H9 (cell line): ENCODE data around the gene IGFLR1. TPM values are rescaled to one million over a fixed set of nuclear protein-coding genes. Genes with fewer than 3 reads are reported as not detected.

Experiments used
- DNase-seq: peaks from one replicate; pipeline ENCODE4 v3.0.0-alpha.2; 2017
- H2AFZ ChIP-seq: one replicate; pipeline ENCODE4 v1.6.1; 2013; ENCODE audit warnings: mild to moderate bottlenecking, low read length, control low read depth, moderate library complexity
- H2AK5ac ChIP-seq: 2 replicates; pipeline ENCODE4 v1.6.1; 2013; ENCODE audit warnings: low read length, control low read depth, mixed read lengths; ENCODE audit not compliant: insufficient read length
- H2BK120ac ChIP-seq: one replicate; pipeline ENCODE4 v1.6.1; 2013; ENCODE audit warnings: low read depth, mild to moderate bottlenecking, low read length, control low read depth, inconsistent platforms; ENCODE audit not compliant: poor library complexity, severe bottlenecking
- H2BK12ac ChIP-seq: 2 replicates; pipeline ENCODE4 v1.6.1; 2013; ENCODE audit warnings: low read length, control low read depth, mixed read lengths, low read depth; ENCODE audit not compliant: insufficient read length
- H2BK15ac ChIP-seq: 2 replicates; pipeline ENCODE4 v1.6.1; 2013; ENCODE audit warnings: low read depth, low read length, control low read depth
- H2BK20ac ChIP-seq: one replicate; pipeline ENCODE4 v1.6.1; 2013; ENCODE audit warnings: low read depth, mild to moderate bottlenecking, low read length, control low read depth, inconsistent platforms; ENCODE audit not compliant: poor library complexity, severe bottlenecking
- H2BK5ac ChIP-seq: 2 replicates; pipeline ENCODE4 v1.6.1; 2013; ENCODE audit warnings: low read length, control low read depth, mixed read lengths; ENCODE audit not compliant: insufficient read length
- H3K14ac ChIP-seq: 2 replicates; pipeline ENCODE4 v1.6.1; 2013; ENCODE audit warnings: low read length, control low read depth; ENCODE audit not compliant: insufficient read depth
- H3K18ac ChIP-seq: 2 replicates; pipeline ENCODE4 v1.6.1; 2013; ENCODE audit warnings: low read depth, mild to moderate bottlenecking, mixed read lengths, low read length, control low read depth; ENCODE audit not compliant: insufficient read length
- H3K23ac ChIP-seq: 2 replicates; pipeline ENCODE4 v1.6.1; 2013; ENCODE audit warnings: low read length, control low read depth, mixed read lengths, low read depth; ENCODE audit not compliant: insufficient read length
- H3K23me2 ChIP-seq: 2 replicates; pipeline ENCODE4 v1.6.1; 2013; ENCODE audit warnings: low read depth, mild to moderate bottlenecking, mixed read lengths, low read length, control low read depth; ENCODE audit not compliant: insufficient read length, poor library complexity, severe bottlenecking
- H3K27ac ChIP-seq: 2 replicates; pipeline ENCODE4 v1.5.1; 2013; ENCODE audit warnings: low read length, control low read depth, mixed read lengths, low read depth; ENCODE audit not compliant: insufficient read length
- H3K27me3 ChIP-seq: 2 replicates; pipeline ENCODE4 v1.6.1; 2013; ENCODE audit warnings: low read length, control low read depth, inconsistent platforms; ENCODE audit not compliant: insufficient read depth
- H3K4ac ChIP-seq: 2 replicates; pipeline ENCODE4 v1.6.1; 2013; ENCODE audit warnings: low read depth, mild to moderate bottlenecking, control low read depth, inconsistent platforms, low read length, moderate library complexity
- H3K4me1 ChIP-seq: 2 replicates; pipeline ENCODE4 v1.6.1; 2013; ENCODE audit warnings: low read length, control low read depth, inconsistent platforms; ENCODE audit not compliant: insufficient read depth
- H3K4me2 ChIP-seq: 2 replicates; pipeline ENCODE4 v1.6.1; 2013; ENCODE audit warnings: low read length, control low read depth, mixed read lengths; ENCODE audit not compliant: insufficient read length, insufficient read depth
- H3K56ac ChIP-seq: 2 replicates; pipeline ENCODE4 v1.6.1; 2013; ENCODE audit warnings: low read depth, mild to moderate bottlenecking, mixed read lengths, low read length, control low read depth; ENCODE audit not compliant: insufficient read length
- H3K79me1 ChIP-seq: 2 replicates; pipeline ENCODE4 v1.6.1; 2013; ENCODE audit warnings: low read depth, mild to moderate bottlenecking, moderate library complexity, low read length, control low read depth, inconsistent platforms; ENCODE audit not compliant: insufficient read depth, poor library complexity, severe bottlenecking
- H3K79me2 ChIP-seq: 2 replicates; pipeline ENCODE4 v1.6.1; 2013; ENCODE audit warnings: low read length, control low read depth, inconsistent platforms; ENCODE audit not compliant: insufficient read depth
- H3K9ac ChIP-seq: 2 replicates; pipeline ENCODE4 v1.6.1; 2013; ENCODE audit warnings: low read length, control low read depth, mixed read lengths; ENCODE audit not compliant: insufficient read length; ENCODE audit errors: extremely low read depth
- H3K9me3 ChIP-seq: one replicate; pipeline ENCODE4 v1.6.1; 2013; ENCODE audit warnings: low read depth, low read length, inconsistent platforms; ENCODE audit not compliant: control insufficient read depth
- H3T11ph ChIP-seq: one replicate; pipeline ENCODE4 v1.6.1; 2013; ENCODE audit warnings: mild to moderate bottlenecking, low read length, control low read depth, inconsistent platforms
- H4K20me1 ChIP-seq: one replicate; pipeline ENCODE4 v1.6.1; 2013; ENCODE audit not compliant: control insufficient read depth, insufficient read length, insufficient read depth
- H4K5ac ChIP-seq: 2 replicates; pipeline ENCODE4 v1.6.1; 2013; ENCODE audit warnings: low read depth, mild to moderate bottlenecking, mixed read lengths, low read length, control low read depth; ENCODE audit not compliant: insufficient read length
- H4K8ac ChIP-seq: replicated peaks from 2 replicates; pipeline ENCODE4 v1.6.1; 2013; ENCODE audit warnings: low read length, control low read depth, mixed read lengths, low read depth; ENCODE audit not compliant: insufficient read length
- H4K91ac ChIP-seq: 2 replicates; pipeline ENCODE4 v1.6.1; 2013; ENCODE audit warnings: low read depth, mild to moderate bottlenecking, moderate library complexity, mixed read lengths, low read length, control low read depth; ENCODE audit not compliant: insufficient read length
- H3K27ac Mint-ChIP-seq, 3 experiments: 2 replicates in 2 of 3; 3 replicates in 1 of 3; pipeline ENCODE4 v1.8.0; 2020 to 2021; ENCODE audit warnings: mixed read lengths in 3 of 3, mild to moderate bottlenecking in 1 of 3, moderate library complexity in 1 of 3
- H3K27me3 Mint-ChIP-seq: 2 replicates; pipeline ENCODE4 v1.8.0; 2021; ENCODE audit warnings: low read depth, mild to moderate bottlenecking, moderate library complexity, mixed read lengths
- H3K36me3 Mint-ChIP-seq, 3 experiments: 2 replicates in 2 of 3; 3 replicates in 1 of 3; pipeline ENCODE4 v1.8.0; 2020 to 2021; ENCODE audit warnings: low read depth in 3 of 3, mixed read lengths in 3 of 3; ENCODE audit not compliant: insufficient read depth in 1 of 3
- H3K4me1 Mint-ChIP-seq, 2 experiments: 2 replicates each; pipeline ENCODE4 v1.8.0; 2020; ENCODE audit warnings: mixed read lengths in 2 of 2
- H3K4me3 Mint-ChIP-seq, 2 experiments: 2 replicates in 1 of 2; 3 replicates in 1 of 2; pipeline ENCODE4 v1.8.0; 2020 to 2021; ENCODE audit warnings: mild to moderate bottlenecking in 2 of 2, mixed read lengths in 2 of 2, moderate library complexity in 1 of 2
- H3K9me3 Mint-ChIP-seq, 2 experiments: 2 replicates in 1 of 2; 3 replicates in 1 of 2; pipeline ENCODE4 v1.8.0; 2020; ENCODE audit warnings: mild to moderate bottlenecking in 2 of 2, mixed read lengths in 2 of 2, moderate library complexity in 1 of 2
- WGBS: extraction: QIAGEN DNeasy Blood & Tissue Kit; methylation state at CpG from one replicate; pipeline ENCODE4 v1.1.7; 2013; ENCODE audit warnings: missing lambda C conversion rate, low lambda C conversion rate, mixed read lengths; ENCODE audit not compliant: insufficient read length; ENCODE audit errors: extremely low coverage; 5-methylcytosine and 5-hydroxymethylcytosine counted together
- total RNA-seq: library from RNA; stranded (reverse); gene quantifications from 2 replicates; pipeline ENCODE4 v1.2.1, GENCODE V29; 2021
- TF ChIP-seq, protein P1 (sequence below): fragments of 200-600 bp; sonication (generic); conservative IDR thresholded peaks from 3 replicates; pipeline ENCODE4 v1.8.0; 2021; ENCODE audit warnings: antibody characterized with exemption, mild to moderate bottlenecking

The IGFLR1 gene
- total RNA-seq, 1 experiment from 2014 or later, result 2.9 TPM

DNA sequence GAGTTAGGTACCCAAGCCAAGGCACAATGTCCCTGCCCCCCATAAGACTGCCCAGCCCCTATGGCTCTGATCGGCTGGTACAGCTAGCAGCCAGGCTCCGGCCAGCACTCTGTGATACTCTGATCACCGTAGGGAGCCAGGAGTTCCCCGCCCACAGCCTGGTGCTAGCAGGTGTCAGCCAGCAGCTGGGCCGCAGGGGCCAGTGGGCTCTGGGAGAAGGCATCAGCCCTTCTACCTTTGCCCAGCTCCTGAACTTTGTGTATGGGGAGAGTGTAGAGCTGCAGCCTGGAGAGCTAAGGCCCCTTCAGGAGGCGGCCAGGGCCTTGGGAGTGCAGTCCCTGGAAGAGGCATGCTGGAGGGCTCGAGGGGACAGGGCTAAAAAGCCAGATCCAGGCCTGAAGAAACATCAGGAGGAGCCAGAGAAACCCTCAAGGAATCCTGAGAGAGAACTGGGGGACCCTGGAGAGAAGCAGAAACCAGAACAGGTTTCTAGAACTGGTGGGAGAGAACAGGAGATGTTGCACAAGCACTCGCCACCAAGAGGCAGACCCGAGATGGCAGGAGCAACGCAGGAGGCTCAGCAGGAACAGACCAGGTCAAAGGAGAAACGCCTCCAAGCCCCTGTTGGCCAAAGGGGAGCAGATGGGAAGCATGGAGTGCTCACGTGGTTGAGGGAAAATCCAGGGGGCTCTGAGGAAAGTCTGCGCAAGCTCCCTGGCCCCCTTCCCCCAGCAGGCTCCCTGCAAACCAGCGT is 27.5 kb downstream of the IGFLR1 start:
- H3K9ac ChIP-seq, result no peak overlapping the region
- peak; percentile 66 for DNase-seq
- no peaks in the 10 kb centered on the region for H3K9me3 ChIP-seq
- peaks cover 18% of the 10 kb centered on the region for H3K23me2 ChIP-seq
- no peak overlapping the region for H3K23ac ChIP-seq
- H3K27me3 ChIP-seq, result no peaks in the 10 kb centered on the region
- H3K56ac ChIP-seq, result no peak overlapping the region
- H3K4me1 Mint-ChIP-seq, result peaks cover 49% of the 10 kb centered on the region in 2 experiments
- no peak overlapping the region for H3K4me2 ChIP-seq
- no peak overlapping the region for H2BK5ac ChIP-seq
- no peak overlapping the region for H4K91ac ChIP-seq
- H3K4me3 Mint-ChIP-seq, result peak overlapping the region; percentile 75 to 86
- no peak overlapping the region for H4K8ac ChIP-seq
- TF ChIP-seq, protein P1, sequence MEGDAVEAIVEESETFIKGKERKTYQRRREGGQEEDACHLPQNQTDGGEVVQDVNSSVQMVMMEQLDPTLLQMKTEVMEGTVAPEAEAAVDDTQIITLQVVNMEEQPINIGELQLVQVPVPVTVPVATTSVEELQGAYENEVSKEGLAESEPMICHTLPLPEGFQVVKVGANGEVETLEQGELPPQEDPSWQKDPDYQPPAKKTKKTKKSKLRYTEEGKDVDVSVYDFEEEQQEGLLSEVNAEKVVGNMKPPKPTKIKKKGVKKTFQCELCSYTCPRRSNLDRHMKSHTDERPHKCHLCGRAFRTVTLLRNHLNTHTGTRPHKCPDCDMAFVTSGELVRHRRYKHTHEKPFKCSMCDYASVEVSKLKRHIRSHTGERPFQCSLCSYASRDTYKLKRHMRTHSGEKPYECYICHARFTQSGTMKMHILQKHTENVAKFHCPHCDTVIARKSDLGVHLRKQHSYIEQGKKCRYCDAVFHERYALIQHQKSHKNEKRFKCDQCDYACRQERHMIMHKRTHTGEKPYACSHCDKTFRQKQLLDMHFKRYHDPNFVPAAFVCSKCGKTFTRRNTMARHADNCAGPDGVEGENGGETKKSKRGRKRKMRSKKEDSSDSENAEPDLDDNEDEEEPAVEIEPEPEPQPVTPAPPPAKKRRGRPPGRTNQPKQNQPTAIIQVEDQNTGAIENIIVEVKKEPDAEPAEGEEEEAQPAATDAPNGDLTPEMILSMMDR, result peak; percentile 48
- no peak overlapping the region for H2AFZ ChIP-seq
- no peaks in the 10 kb centered on the region for H3K79me1 ChIP-seq
- no peak overlapping the region for H2BK120ac ChIP-seq
- H3K79me2 ChIP-seq, result peaks cover 11% of the 10 kb centered on the region; the same call in 1 of the 2 replicates
- H3K9me3 Mint-ChIP-seq, result no peaks in the 10 kb centered on the region; a peak in 1 of 5 replicates
- no peak overlapping the region for H3K4ac ChIP-seq
- H4K20me1 ChIP-seq, result peaks cover 6% of the 10 kb centered on the region
- no CpG with 5 or more reads among the region's 14 CpGs for WGBS
- peaks cover 10% of the 10 kb centered on the region; the same call in 1 of the 2 replicates for H3K4me1 ChIP-seq
- H4K5ac ChIP-seq, result no peak overlapping the region
- peaks cover 4 to 14% (median 6%) of the 10 kb centered on the region in 3 experiments; a peak in 5 of 7 replicates for H3K36me3 Mint-ChIP-seq
- no peak overlapping the region for H3K27ac ChIP-seq
- H3K27me3 Mint-ChIP-seq, result no peaks in the 10 kb centered on the region; the same call in 1 of the 2 replicates
- H3T11ph ChIP-seq, result no peak overlapping the region
- no peak overlapping the region for H3K14ac ChIP-seq
- H2BK15ac ChIP-seq, result no peak overlapping the region
- H2AK5ac ChIP-seq, result no peak overlapping the region
- H3K27ac Mint-ChIP-seq, result peak overlapping the region in 1 of 3 experiments; percentile 57; a peak in 1 of 7 replicates
- H2BK20ac ChIP-seq, result no peak overlapping the region
- no peak overlapping the region for H2BK12ac ChIP-seq
- H3K18ac ChIP-seq, result no peak overlapping the region
